B cell (primary cell): ENCODE results near the gene PTPRT. TPM values are rescaled to one million over a fixed set of nuclear protein-coding genes. Genes with fewer than 3 reads are reported as not detected.

Experiments
- ATAC-seq: fragments of 200-7000 bp; cut with Tn5 transposase; one replicate; pipeline ENCODE4 v1.10.0; 2021; ENCODE audit warnings: low read depth, mild to moderate bottlenecking, moderate number of reproducible peaks, moderate library complexity
- CTCF ChIA-PET: fragments of 350-600 bp; sonication (Branson Sonifier 250); formaldehyde crosslinking; loops from one replicate; lab custom pipeline; 2021; ENCODE audit warnings: antibody characterized with exemption, inconsistent platforms; lab: Charles Lee
- POLR2A ChIA-PET: fragments of 350-600 bp; sonication (Branson Sonifier 250); formaldehyde crosslinking; loops from one replicate; lab custom pipeline; 2021; ENCODE audit warnings: antibody characterized with exemption; lab: Charles Lee
- DNase-seq: peaks from one replicate; pipeline ENCODE4 v3.0.0; 2013
- H2AFZ ChIP-seq: 2 replicates; pipeline ENCODE4 v1.6.1; 2012; ENCODE audit warnings: mild to moderate bottlenecking, low read depth, low read length; ENCODE audit not compliant: insufficient read depth, poor library complexity, severe bottlenecking
- H3K27ac ChIP-seq, 2 donors: 1 replicate in 1 of 2; 2 replicates in 1 of 2; pipeline ENCODE4 v1.5.1; 2012 to 2013; ENCODE audit warnings: low read length in 2 of 2, mild to moderate bottlenecking in 2 of 2, moderate library complexity in 1 of 2
- H3K27me3 ChIP-seq, 4 experiments: fragments of 200-600 bp in 1 of 4; sonication (generic) in 1 of 4; replicated peaks in 1 of 4; 1 replicate in 2 of 4; 2 replicates in 2 of 4; pipeline versions ENCODE4 v1.6.1 to v1.7.0; 2013 to 2016; ENCODE audit warnings: low read length in 3 of 4, mild to moderate bottlenecking in 2 of 4, mixed read lengths in 1 of 4, moderate library complexity in 1 of 4; ENCODE audit not compliant: insufficient read depth in 4 of 4, control insufficient read depth in 3 of 4; ENCODE audit errors: control extremely low read depth in 1 of 4
- H3K36me3 ChIP-seq, 2 experiments: replicated peaks in 1 of 2; 1 replicate in 1 of 2; 2 replicates in 1 of 2; pipeline versions ENCODE4 v1.6.1 to v1.7.1; 2013; ENCODE audit warnings: low read length in 1 of 2; ENCODE audit not compliant: insufficient read depth in 2 of 2, control insufficient read depth in 1 of 2; ENCODE audit errors: control extremely low read depth in 1 of 2, extremely low read depth in 1 of 2
- H3K4me1 ChIP-seq, 2 donors: fragments of 200-600 bp in 1 of 2; sonication (generic) in 1 of 2; 1 replicate in 1 of 2; 2 replicates in 1 of 2; pipeline versions ENCODE4 v1.5.1 to v1.6.1; 2013 to 2017; ENCODE audit warnings: low read length in 2 of 2; ENCODE audit not compliant: control insufficient read depth in 2 of 2, insufficient read depth in 2 of 2
- H3K4me2 ChIP-seq: replicated peaks from 2 replicates; pipeline ENCODE3; 2012; ENCODE audit warnings: mild to moderate bottlenecking, low read depth, low read length; ENCODE audit not compliant: poor library complexity, severe bottlenecking
- H3K4me3 ChIP-seq, 5 experiments: fragments of 200-600 bp in 1 of 5; sonication (generic) in 1 of 5; 1 replicate in 3 of 5; 2 replicates in 2 of 5; pipeline versions ENCODE4 v1.5.1 to v1.7.0; 2011 to 2016; ENCODE audit warnings: low read length in 4 of 5, mild to moderate bottlenecking in 4 of 5, low read depth in 2 of 5, control low read depth in 1 of 5, moderate library complexity in 1 of 5; ENCODE audit not compliant: insufficient read depth in 1 of 5; ENCODE audit errors: control extremely low read depth in 1 of 5, extremely low read depth in 1 of 5
- H3K79me2 ChIP-seq: fragments of 200-600 bp; sonication (generic); one replicate; pipeline ENCODE4 v1.6.0; 2016; ENCODE audit warnings: low read length; ENCODE audit not compliant: control insufficient read depth, insufficient read depth
- H3K9ac ChIP-seq: fragments of 200-600 bp; sonication (generic); 2 replicates; pipeline ENCODE4 v1.6.1; 2017; ENCODE audit warnings: mild to moderate bottlenecking, low read length, moderate library complexity
- H3K9me3 ChIP-seq, 3 donors: one replicate each; pipeline versions ENCODE4 v1.6.1 to v1.7.1; 2013; ENCODE audit warnings: low read length in 2 of 3; ENCODE audit not compliant: control insufficient read depth in 2 of 3, insufficient read depth in 1 of 3; ENCODE audit errors: control extremely low read depth in 1 of 3
- H4K20me1 ChIP-seq: 2 replicates; pipeline ENCODE4 v1.6.0; 2012; ENCODE audit warnings: mild to moderate bottlenecking, low read length; ENCODE audit not compliant: insufficient read depth, control insufficient read depth, poor library complexity, severe bottlenecking
- H3K27ac Mint-ChIP-seq: one replicate; pipeline ENCODE4 v1.8.0; 2021; ENCODE audit warnings: mixed read lengths
- H3K27me3 Mint-ChIP-seq: one replicate; pipeline ENCODE4 v1.8.0; 2021; ENCODE audit warnings: mixed read lengths
- H3K4me1 Mint-ChIP-seq: one replicate; pipeline ENCODE4 v1.8.0; 2021; ENCODE audit warnings: mixed read lengths
- H3K4me3 Mint-ChIP-seq: one replicate; pipeline ENCODE4 v1.8.0; 2021; ENCODE audit warnings: mixed read lengths
- H3K9me3 Mint-ChIP-seq: one replicate; pipeline ENCODE4 v1.8.0; 2022; ENCODE audit warnings: mixed read lengths; ENCODE audit not compliant: insufficient read depth
- EZH2 ChIP-seq: IDR thresholded peaks from 2 replicates; pipeline ENCODE4 v1.6.1; 2012; ENCODE audit warnings: borderline replicate concordance, low read depth, mild to moderate bottlenecking, moderate library complexity, low read length; ENCODE audit not compliant: insufficient read depth, poor library complexity, severe bottlenecking
- WGBS: methylation state at CpG from one replicate; pipeline ENCODE4 v1.1.5; 2013; ENCODE audit warnings: missing lambda C conversion rate; ENCODE audit not compliant: insufficient coverage; 5-methylcytosine and 5-hydroxymethylcytosine counted together
- intact Hi-C: fragments of 100-400 bp; cut with micrococcal nuclease; formaldehyde crosslinking; loops from one replicate; pipeline ENCODE4 v1.10.0; 2022
- polyA plus RNA-seq: library from polyadenylated mRNA; depleted of rRNA; stranded (reverse); fragments of >200 nt; gene quantifications from 2 replicates; pipeline ENCODE4 v1.2.3, GENCODE V29; 2012
- total RNA-seq, 2 donors: library from RNA; stranded (reverse); fragments of 120-200 nt in 1 of 2; gene quantifications; 1 replicate in 1 of 2; 2 replicates in 1 of 2; pipeline versions ENCODE4 v1.2.3 to v1.2.4, GENCODE V29; 2013 to 2022
- TF ChIP-seq, protein P1 (sequence below): fragments of 200-600 bp; IDR thresholded peaks from one replicate; pipeline ENCODE4 v1.8.0; 2022; ENCODE audit warnings: antibody characterized with exemption, mild to moderate bottlenecking

Gene PTPRT
- total and polyA plus RNA-seq, 2 donors (not counting 1 experiment from before 2014, with no cell fraction given) = not detected

DNA sequence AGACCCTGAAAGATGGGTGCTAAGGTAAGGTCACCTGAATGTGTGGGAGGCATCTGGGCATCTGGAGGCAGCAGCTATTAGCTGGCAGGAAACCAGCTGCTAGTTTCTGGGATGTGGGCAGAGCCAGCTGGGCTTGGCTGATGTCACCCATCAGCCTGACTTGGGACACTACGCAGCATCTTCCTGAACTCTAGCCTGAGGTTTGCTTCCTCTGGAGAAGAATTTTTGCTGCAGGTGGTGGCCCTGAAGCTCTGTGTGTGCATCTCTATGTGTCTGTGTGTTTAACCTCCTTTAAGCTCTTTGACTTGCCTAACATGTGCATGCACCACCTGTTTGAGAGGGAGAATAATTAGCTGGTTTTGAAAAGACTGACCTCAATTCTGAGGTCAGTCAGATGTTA, 1106.4 kb downstream of the PTPRT start:
- no peaks in the 10 kb centered on the region for H4K20me1 ChIP-seq
- TF ChIP-seq, protein P1, sequence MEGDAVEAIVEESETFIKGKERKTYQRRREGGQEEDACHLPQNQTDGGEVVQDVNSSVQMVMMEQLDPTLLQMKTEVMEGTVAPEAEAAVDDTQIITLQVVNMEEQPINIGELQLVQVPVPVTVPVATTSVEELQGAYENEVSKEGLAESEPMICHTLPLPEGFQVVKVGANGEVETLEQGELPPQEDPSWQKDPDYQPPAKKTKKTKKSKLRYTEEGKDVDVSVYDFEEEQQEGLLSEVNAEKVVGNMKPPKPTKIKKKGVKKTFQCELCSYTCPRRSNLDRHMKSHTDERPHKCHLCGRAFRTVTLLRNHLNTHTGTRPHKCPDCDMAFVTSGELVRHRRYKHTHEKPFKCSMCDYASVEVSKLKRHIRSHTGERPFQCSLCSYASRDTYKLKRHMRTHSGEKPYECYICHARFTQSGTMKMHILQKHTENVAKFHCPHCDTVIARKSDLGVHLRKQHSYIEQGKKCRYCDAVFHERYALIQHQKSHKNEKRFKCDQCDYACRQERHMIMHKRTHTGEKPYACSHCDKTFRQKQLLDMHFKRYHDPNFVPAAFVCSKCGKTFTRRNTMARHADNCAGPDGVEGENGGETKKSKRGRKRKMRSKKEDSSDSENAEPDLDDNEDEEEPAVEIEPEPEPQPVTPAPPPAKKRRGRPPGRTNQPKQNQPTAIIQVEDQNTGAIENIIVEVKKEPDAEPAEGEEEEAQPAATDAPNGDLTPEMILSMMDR = no peak
- no peak for TF ChIP-seq EZH2
- ChIA-PET CTCF (no interaction called here), POLR2A (no interaction called here)
- H3K4me2 ChIP-seq = no peak overlapping the region
- no peaks in the 10 kb centered on the region for H3K79me2 ChIP-seq
- no peaks in the 10 kb centered on the region for H3K4me1 ChIP-seq
- H3K27ac Mint-ChIP-seq = no peak overlapping the region
- no peak overlapping the region for H2AFZ ChIP-seq
- no peak overlapping the region for H3K4me3 ChIP-seq
- ATAC-seq = no peak
- H3K4me1 Mint-ChIP-seq = no peaks in the 10 kb centered on the region
- WGBS = 100% methylated on average over 1 of the region's 1 CpG
- H3K27me3 Mint-ChIP-seq = no peaks in the 10 kb centered on the region
- no peaks in the 10 kb centered on the region for H3K36me3 ChIP-seq
- H3K9me3 Mint-ChIP-seq = no peaks in the 10 kb centered on the region
- no peak overlapping the region for H3K9ac ChIP-seq
- intact Hi-C loops = no loop called here
- DNase-seq = no peak
- no peak overlapping the region for H3K4me3 Mint-ChIP-seq
- peaks cover 0 to 16% (median 0%) of the 10 kb centered on the region in 3 donors for H3K9me3 ChIP-seq
- no peaks in the 10 kb centered on the region for H3K27me3 ChIP-seq
- H3K27ac ChIP-seq = no peak overlapping the region

DNA sequence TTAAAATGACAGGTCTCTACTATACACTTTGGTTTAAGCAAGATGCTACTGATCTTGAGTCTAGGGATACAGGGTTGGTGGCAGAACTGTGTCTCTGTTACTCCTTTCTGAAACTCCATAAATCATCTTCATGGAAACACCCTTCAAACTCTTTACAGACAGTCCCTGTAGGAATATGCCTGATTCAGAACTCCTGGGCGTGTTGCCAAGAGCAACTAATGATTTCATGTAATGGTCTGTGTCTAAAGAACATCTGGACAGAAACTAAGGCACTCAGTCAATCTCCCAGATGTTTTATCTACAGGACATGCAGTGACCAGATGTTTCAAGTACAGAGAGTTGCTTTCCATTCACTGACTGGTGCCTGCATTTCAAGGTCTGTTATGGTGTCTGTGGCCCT, 1107.1 kb downstream of the PTPRT start:
- H2AFZ ChIP-seq = no peak overlapping the region
- peaks cover 0 to 18% (median 0%) of the 10 kb centered on the region in 3 donors for H3K9me3 ChIP-seq
- Mint-ChIP-seq H3K9me3 (no peaks in the 10 kb centered on the region), H3K4me3 (no peak overlapping the region), H3K27me3 (no peaks in the 10 kb centered on the region), H3K4me1 (no peaks in the 10 kb centered on the region), H3K27ac (no peak overlapping the region)
- no peaks in the 10 kb centered on the region for H3K4me1 ChIP-seq
- DNase-seq (no peak), ATAC-seq (no peak)
- ChIA-PET POLR2A (no interaction called here), CTCF (no interaction called here)
- no peak overlapping the region for H3K4me3 ChIP-seq
- no peak overlapping the region for H3K4me2 ChIP-seq
- H3K9ac ChIP-seq = no peak overlapping the region
- no peaks in the 10 kb centered on the region for H4K20me1 ChIP-seq
- intact Hi-C loops = no loop called here
- no peaks in the 10 kb centered on the region for H3K79me2 ChIP-seq
- no peaks in the 10 kb centered on the region for H3K27me3 ChIP-seq
- H3K27ac ChIP-seq = no peak overlapping the region
- WGBS = no CpG with 5 or more reads among the region's 1 CpG
- H3K36me3 ChIP-seq = no peaks in the 10 kb centered on the region
- no peak for TF ChIP-seq EZH2
- TF ChIP-seq, protein P1 = no peak
